SK-N-SH (cell line): ENCODE data around the gene ANKK1. TPM values are rescaled to one million over a fixed set of nuclear protein-coding genes. Genes with fewer than 3 reads are reported as not detected.
A peak's percentile ranks its signal among the peaks of the same experiment; 100 is the strongest.

Source experiments
- CTCF ChIA-PET: fragments of 300-600, 350-600 bp; formaldehyde crosslinking; extraction: SDS; loops from one replicate; lab custom pipeline; 2021; lab: Yijun Ruan, JAX
- POLR2A ChIA-PET: fragments of 350-600 bp; sonication (Branson Sonifier 250); formaldehyde crosslinking; extraction: SDS; loops from one replicate; lab custom pipeline; 2020; ENCODE audit warnings: antibody characterized with exemption, inconsistent platforms; lab: Yijun Ruan, JAX
- DNase-seq: peaks from one replicate; pipeline ENCODE4 v3.0.0; 2012
- H2AFZ ChIP-seq: fragments of 200-600 bp; sonication (generic); 2 replicates; pipeline ENCODE4 v1.8.1; 2016; ENCODE audit warnings: antibody characterized with exemption, mild to moderate bottlenecking, low read depth
- H3F3A ChIP-seq: fragments of 200-600 bp; sonication (generic); replicated peaks from 2 replicates; pipeline ENCODE3; 2016; ENCODE audit warnings: antibody characterized with exemption, mild to moderate bottlenecking; ENCODE audit not compliant: insufficient read depth
- H3K27ac ChIP-seq, 2 experiments: fragments of 200-500 bp in 1 of 2; fragments of 200-600 bp in 1 of 2; sonication (Bioruptor generic) in 1 of 2; sonication (generic), shearing (Covaris generic) in 1 of 2; 2 replicates each; pipeline versions ENCODE4 v1.5.1 to v1.6.1; 2014 to 2016; ENCODE audit warnings: low read depth in 2 of 2, inconsistent platforms in 1 of 2, low read length in 1 of 2, mild to moderate bottlenecking in 1 of 2, mixed read lengths in 1 of 2
- H3K27me3 ChIP-seq: fragments of 200-600 bp; sonication (generic), shearing (Covaris generic); 2 replicates; pipeline ENCODE4 v1.6.1; 2016; ENCODE audit warnings: mixed run types; ENCODE audit not compliant: insufficient read depth
- H3K36me3 ChIP-seq, 2 experiments: fragments of 200-500 bp in 1 of 2; fragments of 200-600 bp in 1 of 2; sonication (Bioruptor generic) in 1 of 2; sonication (generic) in 1 of 2; replicated peaks in 1 of 2; 2 replicates each; pipeline versions ENCODE3 to v1.5.1; 2014 to 2016; ENCODE audit warnings: low read length in 1 of 2, mild to moderate bottlenecking in 1 of 2; ENCODE audit not compliant: insufficient read depth in 2 of 2, control insufficient read depth in 1 of 2
- H3K4me1 ChIP-seq, 2 experiments: fragments of 200-500 bp in 1 of 2; fragments of 200-600 bp in 1 of 2; sonication (Bioruptor generic) in 1 of 2; sonication (generic), shearing (Covaris generic) in 1 of 2; 2 replicates each; pipeline versions ENCODE4 v1.5.1 to v1.6.1; 2014 to 2016; ENCODE audit warnings: low read depth in 1 of 2, low read length in 1 of 2, mixed run types in 1 of 2; ENCODE audit not compliant: insufficient read depth in 2 of 2, control insufficient read depth in 1 of 2
- H3K4me2 ChIP-seq: fragments of 200-600 bp; sonication (generic), shearing (Covaris generic); 2 replicates; pipeline ENCODE4 v1.6.1; 2017; ENCODE audit warnings: mixed run types
- H3K4me3 ChIP-seq, 2 experiments: fragments of 200-500 bp in 1 of 2; fragments of 200-600 bp in 1 of 2; sonication (Bioruptor generic) in 1 of 2; sonication (generic), shearing (Covaris generic) in 1 of 2; 2 replicates each; pipeline versions ENCODE4 v1.5.1 to v1.8.1; 2014 to 2016; ENCODE audit warnings: low read depth in 2 of 2, inconsistent platforms in 1 of 2, low read length in 1 of 2, mild to moderate bottlenecking in 1 of 2, mixed read lengths in 1 of 2, moderate library complexity in 1 of 2
- H3K79me2 ChIP-seq: fragments of 200-600 bp; sonication (generic); 2 replicates; pipeline ENCODE4 v1.8.1; 2017; ENCODE audit warnings: mild to moderate bottlenecking; ENCODE audit not compliant: insufficient read depth
- H3K9ac ChIP-seq: fragments of 200-600 bp; sonication (generic); 2 replicates; pipeline ENCODE4 v1.6.1; 2017; ENCODE audit warnings: mixed run types
- H3K9me2 ChIP-seq: fragments of 200-600 bp; sonication (generic); 2 replicates; pipeline ENCODE4 v1.6.1; 2017; ENCODE audit warnings: mixed run types
- H3K9me3 ChIP-seq: fragments of 200-600 bp; sonication (generic); 2 replicates; pipeline ENCODE4 v1.6.1; 2017; ENCODE audit warnings: mixed run types, mild to moderate bottlenecking, moderate library complexity
- H4K20me1 ChIP-seq: fragments of 200-600 bp; sonication (generic); 2 replicates; pipeline ENCODE4 v1.6.1; 2017; ENCODE audit warnings: mild to moderate bottlenecking, mixed run types; ENCODE audit not compliant: insufficient read depth
- CHD2 ChIP-seq: fragments of 150-350 bp; IDR thresholded peaks from 2 replicates; pipeline ENCODE4 v1.6.1; 2018; ENCODE audit warnings: low read length; ENCODE audit not compliant: partially characterized antibody
- EZH2phosphoT487 ChIP-seq: fragments of 200-600 bp; sonication (generic); IDR thresholded peaks from 2 replicates; pipeline ENCODE4 v1.6.1; 2017; ENCODE audit warnings: low read depth, mixed run types, mild to moderate bottlenecking, antibody characterized with exemption, moderate library complexity, borderline replicate concordance
- FOSL2 ChIP-seq: IDR thresholded peaks from 2 replicates; pipeline ENCODE4 v1.4.0; 2012; ENCODE audit warnings: low read depth, mild to moderate bottlenecking, moderate library complexity, borderline replicate concordance
- GABPA ChIP-seq: IDR thresholded peaks from 2 replicates; pipeline ENCODE4 v1.4.0; 2012; ENCODE audit warnings: low read depth, mild to moderate bottlenecking
- NRF1 ChIP-seq: IDR thresholded peaks from 2 replicates; pipeline ENCODE4 v1.6.1; 2012; ENCODE audit warnings: low read depth, mild to moderate bottlenecking, low read length
- POLR2AphosphoS5 ChIP-seq: IDR thresholded peaks from 2 replicates; pipeline ENCODE4 v1.6.1; 2012; ENCODE audit warnings: low read depth, low read length
- RAD21 ChIP-seq: IDR thresholded peaks from 2 replicates; pipeline ENCODE4 v1.6.1; 2012; ENCODE audit warnings: mild to moderate bottlenecking, low read length
- RCOR1 ChIP-seq: fragments of 150-350 bp; IDR thresholded peaks from 2 replicates; pipeline ENCODE4 v1.6.1; 2017; ENCODE audit warnings: antibody characterized with exemption, low read length
- RFX5 ChIP-seq: IDR thresholded peaks from 2 replicates; pipeline ENCODE4 v1.6.1; 2012; ENCODE audit warnings: mild to moderate bottlenecking, improper control_type of control experiment, low read length
- SMC3 ChIP-seq: IDR thresholded peaks from 2 replicates; pipeline ENCODE4 v1.6.1; 2012; ENCODE audit warnings: low read depth, low read length, improper control_type of control experiment
- TAF1 ChIP-seq: IDR thresholded peaks from 2 replicates; pipeline ENCODE4 v1.6.1; 2012; ENCODE audit warnings: low read depth, mild to moderate bottlenecking, low read length, moderate library complexity, borderline replicate concordance
- TCF12 ChIP-seq: IDR thresholded peaks from 2 replicates; pipeline ENCODE4 v1.4.0; 2012
- YY1 ChIP-seq: IDR thresholded peaks from 2 replicates; pipeline ENCODE4 v1.4.0; 2012; ENCODE audit warnings: low read depth, mild to moderate bottlenecking
- WGBS: methylation state at CpG from one replicate; pipeline ENCODE4 v1.1.6; 2017; ENCODE audit warnings: low lambda C conversion rate; 5-methylcytosine and 5-hydroxymethylcytosine counted together
- polyA plus RNA-seq, 3 experiments: library from polyadenylated mRNA; depleted of rRNA; stranded (reverse); fragments of >200 nt; gene quantifications; 2 replicates each; pipeline ENCODE4 v1.2.3, GENCODE V29; 2012
- TF ChIP-seq, protein P1 (sequence below): IDR thresholded peaks from 2 replicates; pipeline ENCODE4; 2012
- TF ChIP-seq, protein P2 (sequence below): fragments of 150-350 bp; IDR thresholded peaks from 2 replicates; pipeline ENCODE4 v1.6.1; 2017; ENCODE audit warnings: antibody characterized with exemption, low read length, low read depth, borderline replicate concordance
- TF ChIP-seq, protein P3 (sequence below): IDR thresholded peaks from 2 replicates; pipeline ENCODE4 v1.4.0; 2012; ENCODE audit warnings: low read depth

ANKK1 gene
- polyA plus RNA-seq, 1 of the 3 experiments (the other 2 are of a cell fraction): 0.05 TPM

DNA sequence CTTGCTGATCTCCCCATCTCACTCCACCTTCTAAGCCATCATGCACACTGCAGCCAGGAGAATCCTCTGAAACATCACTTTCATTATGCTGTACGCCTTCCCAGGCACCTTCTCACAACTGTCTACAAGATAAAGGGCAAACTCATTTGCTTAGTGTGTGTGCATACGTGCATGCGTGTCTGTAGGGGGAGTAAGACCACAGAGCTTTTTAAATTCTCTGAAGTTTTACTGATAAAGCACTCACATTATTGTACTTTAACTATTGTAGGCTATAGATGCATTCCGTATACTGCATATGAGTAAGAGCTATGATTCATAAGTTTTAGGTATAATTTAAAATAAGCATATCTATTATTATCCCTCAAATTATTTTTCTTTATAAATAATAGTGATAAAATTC lies 15.3 kb upstream of the ANKK1 start:
- CTCF ChIA-PET: interaction anchor here (1.2 kb wide), 1 partner anchor 105 kb away, joined by 3 read pairs; no protein-coding TSS in a partner anchor
- TF ChIP-seq EZH2phosphoT487 (no peak), RAD21 (peak; percentile 28; the same call in 1 of the 2 replicates)
- no peak overlapping the region for H2AFZ ChIP-seq
- 80% methylated on average over 4 of the region's 4 CpGs for WGBS
- H3K27me3 ChIP-seq: no peaks in the 10 kb centered on the region
- H3K27ac ChIP-seq: no peak overlapping the region
- H3K4me3 ChIP-seq: no peak overlapping the region
- H3K4me2 ChIP-seq: no peak overlapping the region
- peaks cover 0 to 3% of the 10 kb centered on the region in 2 experiments for H3K36me3 ChIP-seq
- no peaks in the 10 kb centered on the region for H3K9me3 ChIP-seq
- peaks cover 0 to 13% of the 10 kb centered on the region in 2 experiments; a peak in 2 of 4 replicates for H3K4me1 ChIP-seq
- no peak for DNase-seq
- POLR2A ChIA-PET: no interaction called here
- no peaks in the 10 kb centered on the region for H3K9me2 ChIP-seq
- H3F3A ChIP-seq: no peaks in the 10 kb centered on the region
- H3K79me2 ChIP-seq: no peaks in the 10 kb centered on the region
- H3K9ac ChIP-seq: no peak overlapping the region
- no peaks in the 10 kb centered on the region for H4K20me1 ChIP-seq

DNA sequence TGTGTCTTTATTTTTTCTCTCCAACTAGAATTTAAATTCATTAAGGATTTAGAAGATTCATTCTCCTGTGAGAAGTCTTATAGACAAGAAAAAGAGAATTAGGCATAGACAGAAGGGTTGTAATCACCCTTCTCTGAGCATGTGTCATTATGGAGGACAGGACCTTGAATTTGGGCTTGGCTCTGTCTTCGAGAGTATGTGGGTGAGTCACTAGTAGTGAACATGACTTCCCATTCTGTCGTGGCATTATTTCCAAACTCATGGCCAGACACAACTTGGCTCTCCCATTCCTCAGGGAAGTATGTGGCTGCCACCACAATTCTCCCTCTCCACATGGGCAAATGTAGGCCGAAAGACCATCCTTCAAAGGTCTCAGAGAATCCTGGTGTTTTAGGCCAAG lies 14.3 kb upstream of the ANKK1 start:
- DNase-seq: no peak
- Histone ChIP-seq H4K20me1 (no peaks in the 10 kb centered on the region), H3K4me3 (no peak overlapping the region), H3K9me3 (no peaks in the 10 kb centered on the region), H3K79me2 (no peaks in the 10 kb centered on the region), H3K4me2 (no peak overlapping the region), H3K27ac (no peak overlapping the region), H3K4me1 (peaks cover 0 to 21% of the 10 kb centered on the region in 2 experiments; a peak in 2 of 4 replicates), H2AFZ (no peak overlapping the region), H3K9me2 (no peaks in the 10 kb centered on the region), H3K27me3 (no peaks in the 10 kb centered on the region), H3F3A (no peaks in the 10 kb centered on the region), H3K9ac (no peak overlapping the region), H3K36me3 (no peaks in the 10 kb centered on the region)
- no peak for TF ChIP-seq EZH2phosphoT487
- no peak for TF ChIP-seq SMC3
- TF ChIP-seq, protein P1, sequence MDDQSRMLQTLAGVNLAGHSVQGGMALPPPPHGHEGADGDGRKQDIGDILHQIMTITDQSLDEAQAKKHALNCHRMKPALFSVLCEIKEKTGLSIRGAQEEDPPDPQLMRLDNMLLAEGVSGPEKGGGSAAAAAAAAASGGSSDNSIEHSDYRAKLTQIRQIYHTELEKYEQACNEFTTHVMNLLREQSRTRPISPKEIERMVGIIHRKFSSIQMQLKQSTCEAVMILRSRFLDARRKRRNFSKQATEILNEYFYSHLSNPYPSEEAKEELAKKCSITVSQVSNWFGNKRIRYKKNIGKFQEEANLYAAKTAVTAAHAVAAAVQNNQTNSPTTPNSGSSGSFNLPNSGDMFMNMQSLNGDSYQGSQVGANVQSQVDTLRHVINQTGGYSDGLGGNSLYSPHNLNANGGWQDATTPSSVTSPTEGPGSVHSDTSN: no peak
- no peak for TF ChIP-seq NRF1
- no peak for TF ChIP-seq POLR2AphosphoS5
- no peak for TF ChIP-seq FOSL2
- TF ChIP-seq RFX5: no peak
- TF ChIP-seq YY1: no peak
- TF ChIP-seq CHD2: no peak
- no peak for TF ChIP-seq RCOR1
- TF ChIP-seq, protein P2, sequence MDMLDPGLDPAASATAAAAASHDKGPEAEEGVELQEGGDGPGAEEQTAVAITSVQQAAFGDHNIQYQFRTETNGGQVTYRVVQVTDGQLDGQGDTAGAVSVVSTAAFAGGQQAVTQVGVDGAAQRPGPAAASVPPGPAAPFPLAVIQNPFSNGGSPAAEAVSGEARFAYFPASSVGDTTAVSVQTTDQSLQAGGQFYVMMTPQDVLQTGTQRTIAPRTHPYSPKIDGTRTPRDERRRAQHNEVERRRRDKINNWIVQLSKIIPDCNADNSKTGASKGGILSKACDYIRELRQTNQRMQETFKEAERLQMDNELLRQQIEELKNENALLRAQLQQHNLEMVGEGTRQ: no peak
- no peak for TF ChIP-seq GABPA
- no peak for TF ChIP-seq TAF1
- TF ChIP-seq, protein P3, sequence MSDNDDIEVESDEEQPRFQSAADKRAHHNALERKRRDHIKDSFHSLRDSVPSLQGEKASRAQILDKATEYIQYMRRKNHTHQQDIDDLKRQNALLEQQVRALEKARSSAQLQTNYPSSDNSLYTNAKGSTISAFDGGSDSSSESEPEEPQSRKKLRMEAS: no peak
- no peak for TF ChIP-seq TCF12
- ChIA-PET CTCF (no interaction called here), POLR2A (no interaction called here)
- 42% methylated on average over 3 of the region's 3 CpGs for WGBS
